ENCODE measurements around the gene MSRB3. TPM values are rescaled to one million over a fixed set of nuclear protein-coding genes. Genes with fewer than 3 reads are reported as not detected.
"Not testable (repeated sequence)": the region's sequence is repeated elsewhere in the genome, so short reads cannot be mapped to it uniquely, and the experiment has no call there.

Gene MSRB3
- total RNA-seq, 6 experiments from 2014 or later = 1.4 to 5.6 (median 2.6) TPM

- TF ChIP-seq CTCF (IDR thresholded peaks at IDR 0.05) = no peak
- no peak for TF ChIP-seq POLR2A (IDR thresholded peaks at IDR 0.05)
- DNase-seq = no peak
- ATAC-seq = no peak
- intact Hi-C loops (cut with DNase I) = no loop called here
- Histone ChIP-seq H3K9me3 (no peaks in the 10 kb centered on the region), H3K36me3 (no peaks in the 10 kb centered on the region), H3K4me3 (no peak overlapping the region), H3K4me1 (no peaks in the 10 kb centered on the region), H3K27me3 (no peaks in the 10 kb centered on the region), H3K27ac (no peak overlapping the region)
- WGBS (ENCODE audit: insufficient coverage, low coverage, low lambda C conversion rate, missing lambda C conversion rate) = 100% methylated on average over 1 of the region's 1 CpG
Measured at GRCh38 chr12:65449400-65449799, 170.9 kb downstream of the MSRB3 start.

- H3K9me3 ChIP-seq = no peaks in the 10 kb centered on the region
- intact Hi-C loops (cut with DNase I) = no loop called here
- no peaks in the 10 kb centered on the region for H3K4me1 ChIP-seq
- 94% methylated on average over 2 of the region's 2 CpGs for WGBS (ENCODE audit: insufficient coverage, low coverage, low lambda C conversion rate, missing lambda C conversion rate)
- TF ChIP-seq POLR2A (IDR thresholded peaks at IDR 0.05) = no peak
- H3K4me3 ChIP-seq = no peak overlapping the region
- no peak overlapping the region for H3K27ac ChIP-seq
- DNase-seq (no peak), ATAC-seq (no peak)
- no peaks in the 10 kb centered on the region for H3K27me3 ChIP-seq
- no peaks in the 10 kb centered on the region for H3K36me3 ChIP-seq
Measured at GRCh38 chr12:65450625-65451024, 172.1 kb downstream of the MSRB3 start.

DNA sequence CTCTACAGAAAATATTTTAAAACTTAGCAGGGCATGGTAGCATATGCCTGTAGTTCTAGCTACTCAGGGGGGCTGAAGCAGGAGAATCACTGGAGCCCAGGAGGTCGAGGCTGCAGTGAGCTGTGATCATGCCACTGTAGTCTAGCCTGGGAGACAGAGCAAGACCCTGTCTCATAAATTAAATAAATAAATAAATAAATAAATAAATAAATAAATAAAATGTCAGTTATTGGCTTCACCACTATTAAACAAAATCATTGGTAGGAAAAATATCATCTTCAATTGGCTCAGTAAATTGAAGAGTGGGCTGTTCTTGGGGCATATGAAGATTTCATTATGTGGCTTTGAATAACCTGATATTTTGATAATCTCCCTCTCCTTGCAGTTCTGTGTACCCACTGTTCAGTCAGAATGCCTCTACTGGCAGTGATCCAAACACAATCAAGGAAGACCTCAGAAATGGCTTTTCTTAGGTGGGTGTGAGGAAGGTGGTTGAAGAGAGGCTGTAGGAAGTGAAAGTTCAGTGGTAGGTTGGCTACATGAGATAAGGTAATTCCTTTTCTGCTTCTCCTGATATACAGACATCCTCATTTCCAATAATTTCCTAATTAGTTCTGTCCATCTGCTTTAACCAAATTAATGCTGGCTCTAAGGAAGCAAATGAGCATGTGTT lies 175.8 kb downstream of the MSRB3 start:
- Histone ChIP-seq H3K4me3 (no peak overlapping the region), H3K9me3 (no peaks in the 10 kb centered on the region), H3K27ac (no peak overlapping the region), H3K36me3 (no peaks in the 10 kb centered on the region), H3K27me3 (no peaks in the 10 kb centered on the region), H3K4me1 (no peaks in the 10 kb centered on the region)
- TF ChIP-seq CTCF (IDR thresholded peaks at IDR 0.05) (no peak), POLR2A (IDR thresholded peaks at IDR 0.05) (no peak)
- DNase-seq (no peak), ATAC-seq (no peak)
- WGBS (ENCODE audit: insufficient coverage, low coverage, low lambda C conversion rate, missing lambda C conversion rate) = 71% methylated on average over 1 of the region's 1 CpG
- intact Hi-C loops (cut with DNase I) = no loop called here

GRCh38 chr12:65457341-65457740 lies 178.9 kb downstream of the MSRB3 start:
- H3K27me3 ChIP-seq; H3K9me3 ChIP-seq; H3K4me3 ChIP-seq; ATAC-seq; H3K4me1 ChIP-seq; H3K36me3 ChIP-seq; H3K27ac ChIP-seq; intact Hi-C loops (cut with DNase I); DNase-seq: not testable (repeated sequence)

- intact Hi-C loops (cut with DNase I) = no loop called here
- TF ChIP-seq CTCF (IDR thresholded peaks at IDR 0.05) = no peak
- TF ChIP-seq POLR2A (IDR thresholded peaks at IDR 0.05) = no peak
- H3K4me1 ChIP-seq = peaks cover 0 to 4% (median 0%) of the 10 kb centered on the region in 4 donors
Measured at GRCh38 chr12:65458718-65459117, 180.2 kb downstream of the MSRB3 start.

DNA sequence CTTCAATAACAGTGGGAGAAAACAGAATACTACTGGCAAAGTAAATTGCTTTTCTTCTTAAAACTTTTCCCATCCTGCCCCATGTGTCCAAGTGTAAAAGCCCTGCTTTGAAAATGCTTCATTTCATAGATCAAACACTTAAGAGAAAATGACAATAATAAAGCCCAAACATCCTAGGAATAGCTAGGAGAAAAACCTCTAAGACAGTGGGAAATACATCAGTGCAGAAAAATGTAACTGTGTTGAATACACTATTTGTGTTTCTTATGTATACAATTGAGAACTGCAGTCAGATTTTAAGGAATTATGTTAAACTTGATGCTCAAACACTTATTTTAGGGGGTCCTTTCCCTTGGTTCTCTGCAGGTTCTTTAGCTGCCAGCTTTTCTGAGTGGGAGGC lies 181.1 kb downstream of the MSRB3 start:
- no peak overlapping the region for H3K27ac ChIP-seq
- ATAC-seq (no peak), DNase-seq (no peak)
- H3K4me1 ChIP-seq = peaks cover 0 to 4% (median 0%) of the 10 kb centered on the region in 4 donors
- intact Hi-C loops (cut with DNase I) = no loop called here
- no peaks in the 10 kb centered on the region for H3K27me3 ChIP-seq
- no peaks in the 10 kb centered on the region for H3K36me3 ChIP-seq
- H3K4me3 ChIP-seq = no peak overlapping the region
- H3K9me3 ChIP-seq = no peaks in the 10 kb centered on the region
- TF ChIP-seq CTCF (IDR thresholded peaks at IDR 0.05) (no peak), POLR2A (IDR thresholded peaks at IDR 0.05) (no peak)

More at GRCh38 chr12:65458718-65459117, 180.2 kb downstream of the MSRB3 start:
- Histone ChIP-seq H3K27me3 (no peaks in the 10 kb centered on the region), H3K27ac (no peak overlapping the region), H3K36me3 (no peaks in the 10 kb centered on the region), H3K4me3 (no peak overlapping the region), H3K9me3 (no peaks in the 10 kb centered on the region)
- ATAC-seq (no peak), DNase-seq (no peak)
- 100% methylated on average over 2 of the region's 2 CpGs for WGBS (ENCODE audit: insufficient coverage, low coverage, low lambda C conversion rate, missing lambda C conversion rate)
